NCI-H345 (cell line): ENCODE results near the gene STX1B.
A peak's percentile ranks its signal among the peaks of the same experiment; 100 is the strongest.
"Not testable (repeated sequence)": the region's sequence is repeated elsewhere in the genome, so short reads cannot be mapped to it uniquely, and the experiment has no call there.

Experiments
- DNase-seq: peaks from one replicate; lab custom pipeline; 2025; lab: John Stamatoyannopoulos, UW

The STX1B gene

DNA sequence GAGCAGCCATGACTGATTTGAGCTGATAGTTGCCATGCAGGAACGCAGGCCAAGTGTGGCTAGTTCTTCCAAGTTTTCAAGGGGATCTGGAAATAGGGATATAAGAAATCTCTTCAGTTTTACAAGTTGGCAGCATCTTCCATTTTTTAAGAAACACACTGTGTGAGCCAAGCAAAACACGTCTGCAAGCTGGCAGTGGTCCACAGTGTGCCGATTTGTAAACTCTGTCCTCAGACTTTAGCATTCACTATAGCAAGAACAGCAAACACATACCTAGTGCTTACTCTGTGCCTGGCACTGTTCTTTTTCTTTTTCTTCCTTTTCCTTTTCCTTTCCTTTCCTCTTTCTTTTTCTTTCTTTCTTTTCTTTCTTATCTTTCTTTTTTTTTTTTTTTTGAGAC, 58.7 kb downstream of the STX1B start:
- DNase-seq = no peak

DNA sequence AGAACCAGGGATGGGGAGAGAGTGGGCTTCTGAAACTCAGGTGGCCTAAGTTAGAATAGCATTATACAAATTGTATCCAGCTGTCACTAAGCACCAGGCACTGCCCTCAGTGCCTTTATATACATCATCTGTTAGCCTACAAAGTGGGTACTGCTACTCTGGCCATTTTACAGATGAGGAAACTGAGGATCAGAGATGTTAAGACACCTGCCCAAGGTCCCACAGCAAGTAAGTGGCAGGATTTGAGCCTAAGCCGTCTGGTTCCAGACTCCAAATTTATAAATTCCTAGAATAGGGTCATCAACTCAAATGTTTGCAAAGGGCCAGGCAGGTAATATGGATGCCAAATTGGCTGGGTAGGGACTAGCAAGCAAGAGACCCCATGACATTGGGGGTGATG, 59.2 kb downstream of the STX1B start:
- no peak for DNase-seq

DNA sequence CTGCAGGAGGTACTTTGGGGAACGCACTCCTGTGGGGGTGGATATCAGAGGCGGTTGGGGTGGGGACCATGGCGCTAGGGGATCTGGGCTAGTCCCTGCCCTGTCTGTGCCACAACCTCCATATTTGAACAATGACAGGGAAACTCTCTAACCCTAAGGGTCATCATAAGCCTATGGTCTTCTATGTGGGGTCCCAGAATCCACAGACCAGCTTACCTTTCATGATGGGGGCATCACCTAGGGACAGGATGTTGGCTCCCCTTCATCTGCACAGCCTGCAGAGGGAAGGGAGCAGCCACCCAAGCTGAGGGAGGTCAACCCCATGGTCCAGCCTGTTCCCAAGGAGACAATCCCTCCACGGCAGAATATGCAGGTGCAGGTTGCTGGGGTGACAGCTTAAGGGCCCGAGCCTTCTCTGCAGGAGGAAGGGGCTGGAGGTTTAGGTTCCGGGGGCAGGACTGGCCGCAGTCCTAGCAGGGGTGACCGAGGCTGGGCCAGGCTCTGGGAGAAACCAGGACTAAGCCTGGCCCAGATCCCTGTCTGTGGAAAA, 59.8 kb downstream of the STX1B start:
- DNase-seq = no peak

DNA sequence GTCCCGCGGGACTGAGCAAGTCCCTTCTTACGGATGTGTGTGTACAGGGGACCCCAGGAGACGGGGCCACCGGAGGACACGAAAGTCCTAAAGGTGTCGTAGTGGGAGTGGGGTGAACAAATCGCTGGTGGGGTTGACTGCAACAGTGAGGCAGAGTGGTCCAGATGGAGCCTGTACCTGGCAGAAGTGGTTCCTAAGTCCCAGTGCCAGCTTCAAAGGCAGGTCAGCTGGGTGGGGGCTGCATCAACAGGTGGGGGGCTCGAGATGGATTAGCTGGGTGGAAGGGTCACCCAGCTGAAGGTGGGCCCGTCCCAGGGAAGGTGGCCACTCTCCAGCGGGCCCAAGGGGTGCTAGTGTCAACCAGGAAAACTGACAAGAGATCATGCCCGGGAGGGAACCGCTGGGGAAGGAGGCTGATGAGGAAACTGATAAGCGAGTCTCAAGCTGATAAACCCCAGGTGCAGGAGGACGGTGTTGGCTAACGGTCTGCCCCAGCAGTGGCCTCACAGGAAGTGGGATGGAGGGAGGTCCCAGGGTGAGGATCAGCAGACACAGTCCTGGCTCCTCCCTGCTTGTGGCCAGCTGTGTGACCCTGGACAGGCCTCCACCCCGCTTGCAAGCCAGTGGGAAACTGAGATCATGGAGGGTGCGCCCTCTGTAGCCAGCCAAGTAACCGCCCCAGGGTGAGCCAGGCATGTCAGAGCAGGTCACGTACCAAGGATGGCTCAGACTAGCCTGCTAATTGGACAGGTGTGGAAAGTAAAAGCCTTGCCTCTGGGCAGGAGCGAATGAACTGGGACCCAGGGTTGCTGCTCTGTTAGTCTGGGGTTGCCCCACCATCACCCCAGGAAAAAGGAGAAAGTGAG, 60.6 kb downstream of the STX1B start:
- DNase-seq = peak; percentile 40

DNA sequence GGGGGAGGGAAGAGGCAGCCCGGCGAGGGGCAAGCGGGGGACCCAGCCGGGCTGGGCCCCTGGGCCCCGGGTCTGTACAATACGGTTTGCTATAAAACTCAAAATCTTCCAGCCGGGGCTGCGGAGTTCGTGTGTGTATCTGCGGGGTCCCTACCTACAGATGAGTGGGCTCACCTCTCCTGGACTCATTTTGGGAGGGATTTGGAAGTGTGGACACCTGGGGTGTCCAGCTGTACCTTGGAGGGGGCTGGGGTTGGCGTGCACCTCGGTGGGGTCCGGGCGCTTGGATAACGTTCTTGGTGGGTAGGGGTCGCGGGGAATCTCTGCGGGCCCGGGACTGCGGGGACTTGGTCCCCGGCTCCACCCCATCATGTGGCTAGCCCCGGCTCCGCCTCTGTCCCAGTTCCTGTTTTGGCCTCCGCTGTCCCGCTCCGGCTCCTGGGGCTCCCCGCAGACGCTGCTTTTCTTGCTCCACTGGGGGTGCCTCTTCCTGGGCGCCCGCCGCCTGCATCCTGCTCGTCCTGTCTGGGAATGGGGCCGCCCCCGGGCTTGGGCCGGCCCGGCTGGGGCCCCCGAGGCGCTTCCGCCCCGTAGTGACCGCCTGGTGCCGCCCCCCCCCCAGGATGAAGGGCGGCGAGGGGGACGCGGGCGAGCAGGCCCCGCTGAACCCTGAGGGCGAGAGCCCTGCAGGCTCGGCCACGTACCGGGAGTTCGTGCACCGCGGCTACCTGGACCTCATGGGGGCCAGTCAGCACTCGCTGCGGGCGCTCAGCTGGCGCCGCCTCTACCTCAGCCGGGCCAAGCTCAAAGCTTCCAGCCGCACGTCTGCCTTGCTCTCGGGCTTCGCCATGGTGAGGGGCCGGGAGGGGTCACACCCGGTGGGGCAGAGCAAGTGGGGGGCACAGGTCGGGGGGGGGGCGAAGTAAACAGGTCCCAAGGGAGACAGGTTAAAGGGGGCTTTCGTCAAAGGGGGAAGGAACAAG, 61.5 kb downstream of the STX1B start, which contains the start of gene ORAI3:
ORAI3 (plus strand) TSS at position 402 of the 983 bp plus-strand sequence; CDS start at position 624, 222 bp downstream.
- peak; percentile 38 for DNase-seq

DNA sequence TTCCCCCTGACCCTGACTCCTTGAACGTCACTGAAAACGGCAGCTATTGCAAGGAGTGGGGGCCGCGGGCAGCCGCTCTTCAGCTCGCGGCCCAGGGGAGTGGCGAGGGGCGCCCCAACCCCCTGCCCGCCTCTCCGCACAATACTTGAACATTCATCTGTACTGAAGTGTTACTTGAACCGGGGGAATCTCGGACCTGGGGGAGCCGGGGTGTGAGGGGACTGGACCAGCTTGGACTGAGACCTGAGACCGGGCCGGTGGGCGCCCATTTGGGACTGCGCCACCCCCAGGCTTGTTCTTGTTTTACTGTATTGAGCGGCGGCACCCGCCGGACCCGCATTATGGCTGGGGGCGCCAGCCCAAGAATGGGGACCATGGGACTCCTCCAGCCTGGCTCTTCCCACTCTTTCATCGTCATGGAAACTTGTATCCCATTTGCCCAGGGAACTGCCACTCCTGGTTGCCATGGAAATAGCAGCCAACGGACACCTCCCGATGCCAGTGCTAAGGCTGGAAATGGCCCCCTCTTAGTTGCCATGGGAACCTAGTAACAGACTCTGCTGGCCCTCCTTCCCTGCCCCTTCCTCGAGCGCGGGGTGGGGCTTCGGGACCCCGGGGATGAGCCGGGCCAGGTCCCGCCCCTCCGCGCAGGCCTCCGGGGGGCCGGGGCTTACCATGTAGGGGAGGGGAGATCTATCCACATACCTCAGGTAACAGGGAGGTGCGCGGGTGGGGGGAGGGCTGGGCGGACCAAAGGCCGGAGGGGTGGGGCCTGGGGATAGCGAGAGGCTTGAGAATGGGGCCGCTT, 62.4 kb downstream of the STX1B start:
- DNase-seq = peak; percentile 46

DNA sequence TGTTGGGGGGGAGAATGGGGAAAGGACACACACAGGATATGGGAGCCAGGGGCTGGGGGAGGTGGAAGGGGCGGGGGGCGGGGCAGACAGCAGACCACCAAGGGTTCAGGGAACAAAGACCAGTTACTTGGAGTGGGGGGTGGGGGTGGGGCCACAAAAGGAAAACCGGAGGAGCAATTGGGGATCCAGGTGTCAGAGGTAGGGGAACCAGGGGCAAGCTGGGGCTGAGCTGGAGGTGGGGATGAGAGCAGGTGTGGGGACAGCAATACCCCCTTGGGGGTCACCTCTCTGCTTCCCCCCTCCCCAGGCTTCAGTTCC, 62.9 kb downstream of the STX1B start:
- no peak for DNase-seq

DNA sequence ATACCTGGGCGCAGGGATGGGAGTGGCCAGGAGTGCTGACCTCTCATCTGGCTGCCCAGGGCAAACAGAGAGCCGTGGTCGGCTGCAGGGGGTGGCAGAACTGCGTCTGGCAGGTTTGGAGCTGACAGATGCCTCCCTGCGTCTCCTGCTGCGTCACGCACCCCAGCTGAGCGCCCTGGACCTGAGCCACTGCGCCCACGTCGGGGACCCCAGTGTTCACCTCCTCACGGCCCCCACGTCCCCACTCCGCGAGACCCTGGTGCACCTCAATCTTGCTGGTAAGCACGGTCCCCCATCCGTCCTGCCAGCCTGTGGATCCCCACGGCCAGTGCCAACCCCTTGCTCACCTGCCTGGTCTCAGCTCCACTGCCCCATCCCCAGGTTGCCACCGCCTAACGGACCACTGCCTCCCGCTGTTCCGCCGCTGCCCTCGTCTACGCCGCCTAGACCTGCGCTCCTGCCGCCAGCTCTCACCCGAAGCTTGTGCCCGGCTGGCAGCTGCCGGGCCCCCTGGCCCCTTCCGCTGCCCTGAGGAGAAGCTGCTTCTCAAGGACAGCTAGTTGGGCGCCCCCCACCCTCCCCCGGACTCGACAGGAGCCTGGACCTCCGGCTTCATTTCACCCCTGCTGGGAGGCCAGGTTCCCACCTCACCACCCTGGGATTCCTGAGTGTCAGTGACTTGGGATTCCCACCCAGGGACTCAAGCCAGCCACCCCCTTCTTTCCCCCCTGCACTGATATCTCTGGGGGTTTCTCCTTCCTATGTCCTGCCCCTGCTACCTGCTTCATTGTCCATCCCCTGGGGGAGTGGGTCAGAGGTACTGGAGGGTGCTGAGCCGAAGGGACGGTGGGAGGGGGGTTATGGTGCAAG, 63.5 kb downstream of the STX1B start:
- DNase-seq = no peak

DNA sequence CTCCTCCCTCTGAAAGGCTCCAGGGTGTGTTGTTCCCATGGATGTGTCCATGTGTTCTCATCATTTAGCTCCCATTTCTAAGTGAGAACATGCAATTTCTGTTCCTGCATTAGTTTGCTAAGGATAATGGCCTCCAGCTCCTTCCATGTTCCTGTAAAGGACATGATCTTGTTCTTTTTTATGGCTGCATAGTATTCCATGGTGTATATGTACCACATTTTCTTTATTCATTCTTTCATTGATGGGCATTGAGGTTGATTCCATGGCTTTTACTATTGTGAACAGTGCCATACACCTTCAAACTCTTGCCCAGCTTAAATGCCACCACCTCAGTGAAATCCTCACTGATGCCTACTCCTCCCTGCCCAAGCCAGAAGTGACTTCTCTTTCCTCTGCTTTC, 66.1 kb downstream of the STX1B start:
- DNase-seq = no peak

DNA sequence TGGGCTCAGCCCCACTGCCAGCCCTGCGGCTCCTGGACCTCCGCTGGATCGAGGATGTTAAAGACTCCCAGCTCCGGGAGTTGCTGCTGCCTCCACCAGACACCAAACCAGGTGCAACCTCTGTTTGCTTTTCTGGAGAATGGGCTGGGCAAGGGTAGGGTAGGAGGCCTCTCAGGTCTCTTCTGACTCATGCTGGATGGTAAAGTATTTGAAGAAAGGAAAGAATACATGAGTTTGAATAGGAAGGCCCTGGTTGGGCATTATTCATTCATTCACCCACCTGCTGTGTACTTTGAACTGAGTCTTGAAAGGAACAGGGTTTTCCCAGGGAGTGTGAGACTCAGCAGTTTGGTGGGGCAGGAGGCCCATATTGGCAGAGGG, 68.0 kb downstream of the STX1B start:
- no peak for DNase-seq

DNA sequence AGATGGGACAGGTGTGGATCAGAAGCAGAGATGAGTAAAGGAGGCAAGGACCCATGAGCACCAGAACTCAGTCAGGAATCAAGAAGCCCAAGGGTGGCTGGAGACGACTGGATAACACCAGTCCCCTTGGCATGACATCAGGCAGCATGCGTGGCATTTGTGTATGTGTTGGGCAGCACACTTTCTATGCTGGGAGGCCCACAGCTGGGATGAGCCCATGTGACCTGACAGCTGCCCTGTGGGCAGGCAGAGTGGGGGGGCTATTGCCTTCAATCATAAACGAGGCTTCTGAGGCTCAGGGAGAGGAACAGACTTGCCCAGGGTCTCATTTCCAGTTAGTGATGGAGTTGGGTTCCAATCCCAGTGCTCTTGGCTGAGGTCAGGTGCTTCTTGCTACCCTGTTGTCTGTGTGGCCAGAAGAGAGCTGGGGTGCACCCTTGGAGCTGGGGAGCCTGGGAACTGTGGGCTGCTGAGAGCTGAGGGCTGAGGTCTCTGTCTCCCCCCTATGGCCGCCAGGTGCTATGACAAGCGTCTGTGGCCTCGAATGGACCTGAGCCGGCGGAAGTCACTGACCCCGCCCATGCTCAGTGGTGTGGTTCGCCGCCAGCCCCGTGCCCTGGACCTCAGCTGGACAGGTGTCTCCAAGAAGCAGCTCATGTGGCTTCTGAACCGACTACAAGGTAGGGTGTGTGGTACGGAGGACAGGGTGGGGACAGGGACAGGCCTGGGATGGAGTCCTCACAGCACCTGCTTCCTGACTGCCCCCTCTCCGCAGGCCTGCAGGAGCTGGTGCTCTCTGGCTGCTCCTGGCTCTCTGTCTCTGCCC, 68.6 kb downstream of the STX1B start:
- peak; percentile 62 for DNase-seq

DNA sequence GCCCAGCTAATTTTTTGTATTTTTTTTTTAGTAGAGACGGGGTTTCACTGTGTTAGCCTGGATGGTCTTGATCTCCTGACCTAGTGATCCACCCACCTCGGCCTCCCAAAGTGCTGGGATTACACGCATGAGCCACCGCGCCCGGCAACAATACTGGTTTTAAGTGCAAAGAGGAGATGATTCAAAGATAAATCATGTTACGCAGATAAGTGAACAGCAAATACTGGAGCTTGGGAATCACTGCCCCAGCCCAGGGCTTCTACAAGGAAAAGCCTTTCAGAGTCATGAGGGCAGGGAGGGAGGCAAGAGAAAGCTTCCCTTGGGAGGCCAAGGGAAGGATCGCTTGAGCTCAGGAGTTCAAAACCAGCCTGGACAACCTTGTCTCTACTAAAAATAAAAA, 70.9 kb downstream of the STX1B start:
- not testable (repeated sequence) for DNase-seq
